GM18526 (cell line): ENCODE data around the gene ARHGEF9.

ENCODE experiments used
- POLR2A ChIP-seq: IDR thresholded peaks from 3 replicates; pipeline ENCODE4 v1.6.1; 2011; ENCODE audit not compliant: insufficient read length; ENCODE audit errors: extremely low read depth

ARHGEF9 gene

GRCh38 chrX:63585936-63586335 lies 199.1 kb downstream of the ARHGEF9 start:
- TF ChIP-seq POLR2A: no peak
